Measurements from ENCODE around the gene KCNF1.

KCNF1 gene

GRCh38 chr2:10916953-10917352 is 5.2 kb downstream of the KCNF1 start:
- WGBS (ENCODE audit: extremely low coverage, insufficient coverage, insufficient read length), result no CpG with 5 or more reads among the region's 6 CpGs
- Histone ChIP-seq H3K79me1 (ENCODE audit: low read length) (no peaks in the 10 kb centered on the region), H3K18ac (ENCODE audit: low read length) (no peak overlapping the region), H3K4me1 (ENCODE audit: control insufficient read depth in 1 of 2, insufficient read depth in 2 of 2, low read length in 2 of 2) (peaks cover 0 to 4% of the 10 kb centered on the region in 2 experiments), H3K36me3 (ENCODE audit: control insufficient read depth in 1 of 2, insufficient read depth in 2 of 2, low read length in 2 of 2) (no peaks in the 10 kb centered on the region), H2AK5ac (ENCODE audit: low read length) (no peak overlapping the region), H4K8ac (ENCODE audit: low read depth, low read length) (no peak overlapping the region), H3K4me2 (ENCODE audit: low read length) (no peak overlapping the region), H3K9me3 (ENCODE audit: insufficient read depth, low read depth, low read length) (peaks cover 11% of the 10 kb centered on the region), H3K4ac (ENCODE audit: low read depth, low read length) (no peak overlapping the region), H2BK12ac (ENCODE audit: low read length) (no peak overlapping the region), H3K9ac (ENCODE audit: low read length) (no peak overlapping the region), H3K79me2 (ENCODE audit: control insufficient read depth, insufficient read depth, low read length, poor library complexity) (no peaks in the 10 kb centered on the region), H3K27ac (ENCODE audit: low read depth, low read length) (no peak overlapping the region), H2BK5ac (ENCODE audit: low read depth, low read length, poor library complexity) (no peak overlapping the region), H4K91ac (ENCODE audit: low read depth, low read length) (no peak overlapping the region), H2BK120ac (ENCODE audit: insufficient read depth, low read length, poor library complexity) (no peak overlapping the region), H3K4me3 (ENCODE audit: low read depth, low read length) (no peak overlapping the region), H3K23ac (ENCODE audit: low read length) (no peak overlapping the region), H3K14ac (ENCODE audit: low read length) (no peak overlapping the region), H3K27me3 (ENCODE audit: insufficient read depth, low read length) (peaks cover 13% of the 10 kb centered on the region), H2AFZ (ENCODE audit: insufficient read depth, low read length, poor library complexity) (no peak overlapping the region), H4K12ac (ENCODE audit: low read depth, low read length) (no peak overlapping the region)
- DNase-seq, result no peak

GRCh38 chr2:10917927-10918326 is 6.2 kb downstream of the KCNF1 start:
- DNase-seq, result no peak
- H3K9ac ChIP-seq (ENCODE audit: low read length), result no peak overlapping the region
- H3K79me2 ChIP-seq (ENCODE audit: control insufficient read depth, insufficient read depth, low read length, poor library complexity), result no peaks in the 10 kb centered on the region
- no peak overlapping the region for H4K8ac ChIP-seq (ENCODE audit: low read depth, low read length)
- H3K27ac ChIP-seq (ENCODE audit: low read depth, low read length), result no peak overlapping the region
- H3K79me1 ChIP-seq (ENCODE audit: low read length), result no peaks in the 10 kb centered on the region
- no peak overlapping the region for H2BK12ac ChIP-seq (ENCODE audit: low read length)
- no peak overlapping the region for H2BK5ac ChIP-seq (ENCODE audit: low read depth, low read length, poor library complexity)
- H3K18ac ChIP-seq (ENCODE audit: low read length), result no peak overlapping the region
- no peaks in the 10 kb centered on the region for H3K36me3 ChIP-seq (ENCODE audit: control insufficient read depth in 1 of 2, insufficient read depth in 2 of 2, low read length in 2 of 2)
- peaks cover 3% of the 10 kb centered on the region for H3K27me3 ChIP-seq (ENCODE audit: insufficient read depth, low read length)
- no peak overlapping the region for H4K12ac ChIP-seq (ENCODE audit: low read depth, low read length)
- H3K4me2 ChIP-seq (ENCODE audit: low read length), result no peak overlapping the region
- H2BK120ac ChIP-seq (ENCODE audit: insufficient read depth, low read length, poor library complexity), result no peak overlapping the region
- no CpG with 5 or more reads among the region's 4 CpGs for WGBS (ENCODE audit: extremely low coverage, insufficient coverage, insufficient read length)
- H2AK5ac ChIP-seq (ENCODE audit: low read length), result no peak overlapping the region
- no peaks in the 10 kb centered on the region for H3K4me1 ChIP-seq (ENCODE audit: control insufficient read depth in 1 of 2, insufficient read depth in 2 of 2, low read length in 2 of 2)
- no peak overlapping the region for H4K91ac ChIP-seq (ENCODE audit: low read depth, low read length)
- no peak overlapping the region for H3K4ac ChIP-seq (ENCODE audit: low read depth, low read length)
- H2AFZ ChIP-seq (ENCODE audit: insufficient read depth, low read length, poor library complexity), result no peak overlapping the region
- H3K4me3 ChIP-seq (ENCODE audit: low read depth, low read length), result no peak overlapping the region
- H3K23ac ChIP-seq (ENCODE audit: low read length), result no peak overlapping the region
- no peak overlapping the region for H3K14ac ChIP-seq (ENCODE audit: low read length)
- H3K9me3 ChIP-seq (ENCODE audit: insufficient read depth, low read depth, low read length), result peaks cover 5% of the 10 kb centered on the region

- H4K91ac ChIP-seq (ENCODE audit: low read depth, low read length), result no peak overlapping the region
- no peaks in the 10 kb centered on the region for H3K4me1 ChIP-seq (ENCODE audit: control insufficient read depth in 1 of 2, insufficient read depth in 2 of 2, low read length in 2 of 2)
- no peak overlapping the region for H3K4me3 ChIP-seq (ENCODE audit: low read depth, low read length)
- H2BK120ac ChIP-seq (ENCODE audit: insufficient read depth, low read length, poor library complexity), result no peak overlapping the region
- H2BK12ac ChIP-seq (ENCODE audit: low read length), result no peak overlapping the region
- no CpG with 5 or more reads among the region's 20 CpGs for WGBS (ENCODE audit: extremely low coverage, insufficient coverage, insufficient read length)
- H3K36me3 ChIP-seq (ENCODE audit: control insufficient read depth in 1 of 2, insufficient read depth in 2 of 2, low read length in 2 of 2), result no peaks in the 10 kb centered on the region
- H3K4me2 ChIP-seq (ENCODE audit: low read length), result no peak overlapping the region
- H3K9ac ChIP-seq (ENCODE audit: low read length), result no peak overlapping the region
- no peak overlapping the region for H4K12ac ChIP-seq (ENCODE audit: low read depth, low read length)
- H2AFZ ChIP-seq (ENCODE audit: insufficient read depth, low read length, poor library complexity), result no peak overlapping the region
- no peaks in the 10 kb centered on the region for H3K27me3 ChIP-seq (ENCODE audit: insufficient read depth, low read length)
- no peak overlapping the region for H3K18ac ChIP-seq (ENCODE audit: low read length)
- H3K9me3 ChIP-seq (ENCODE audit: insufficient read depth, low read depth, low read length), result no peaks in the 10 kb centered on the region
- no peak overlapping the region for H3K23ac ChIP-seq (ENCODE audit: low read length)
- no peak overlapping the region for H4K8ac ChIP-seq (ENCODE audit: low read depth, low read length)
- no peaks in the 10 kb centered on the region for H3K79me2 ChIP-seq (ENCODE audit: control insufficient read depth, insufficient read depth, low read length, poor library complexity)
- no peak overlapping the region for H3K4ac ChIP-seq (ENCODE audit: low read depth, low read length)
- no peak overlapping the region for H2AK5ac ChIP-seq (ENCODE audit: low read length)
- DNase-seq, result no peak
- H3K79me1 ChIP-seq (ENCODE audit: low read length), result no peaks in the 10 kb centered on the region
- no peak overlapping the region for H2BK5ac ChIP-seq (ENCODE audit: low read depth, low read length, poor library complexity)
- no peak overlapping the region for H3K27ac ChIP-seq (ENCODE audit: low read depth, low read length)
- H3K14ac ChIP-seq (ENCODE audit: low read length), result no peak overlapping the region
These were observed 7.1 kb downstream of the KCNF1 start for GRCh38 chr2:10918661-10919409.

GRCh38 chr2:10919410-10919770 is 7.7 kb downstream of the KCNF1 start:
- Histone ChIP-seq H3K14ac (ENCODE audit: low read length) (no peak overlapping the region), H2AK5ac (ENCODE audit: low read length) (no peak overlapping the region), H3K9me3 (ENCODE audit: insufficient read depth, low read depth, low read length) (no peaks in the 10 kb centered on the region), H3K27me3 (ENCODE audit: insufficient read depth, low read length) (no peaks in the 10 kb centered on the region), H3K27ac (ENCODE audit: low read depth, low read length) (no peak overlapping the region), H3K79me1 (ENCODE audit: low read length) (no peaks in the 10 kb centered on the region), H4K91ac (ENCODE audit: low read depth, low read length) (no peak overlapping the region), H2BK12ac (ENCODE audit: low read length) (no peak overlapping the region), H2BK5ac (ENCODE audit: low read depth, low read length, poor library complexity) (no peak overlapping the region), H3K9ac (ENCODE audit: low read length) (no peak overlapping the region), H4K8ac (ENCODE audit: low read depth, low read length) (no peak overlapping the region), H3K4me1 (ENCODE audit: control insufficient read depth in 1 of 2, insufficient read depth in 2 of 2, low read length in 2 of 2) (no peaks in the 10 kb centered on the region), H2AFZ (ENCODE audit: insufficient read depth, low read length, poor library complexity) (no peak overlapping the region), H3K4me3 (ENCODE audit: low read depth, low read length) (no peak overlapping the region), H3K36me3 (ENCODE audit: control insufficient read depth in 1 of 2, insufficient read depth in 2 of 2, low read length in 2 of 2) (no peaks in the 10 kb centered on the region), H3K23ac (ENCODE audit: low read length) (no peak overlapping the region), H2BK120ac (ENCODE audit: insufficient read depth, low read length, poor library complexity) (no peak overlapping the region), H3K18ac (ENCODE audit: low read length) (no peak overlapping the region), H3K4me2 (ENCODE audit: low read length) (no peak overlapping the region), H3K79me2 (ENCODE audit: control insufficient read depth, insufficient read depth, low read length, poor library complexity) (no peaks in the 10 kb centered on the region), H3K4ac (ENCODE audit: low read depth, low read length) (no peak overlapping the region), H4K12ac (ENCODE audit: low read depth, low read length) (no peak overlapping the region)
- DNase-seq, result no peak
- WGBS (ENCODE audit: extremely low coverage, insufficient coverage, insufficient read length), result no CpG with 5 or more reads among the region's 9 CpGs

Data from trophoblast cell (in vitro differentiated cells and primary cell).